HG02884 (cell line): Measurements from ENCODE around the gene CYP4F12.

Experiments
- ATAC-seq: cut with Tn5 transposase; IDR thresholded peaks from one replicate; pipeline ENCODE4 v1.9.1; 2021; ENCODE audit warnings: mild to moderate bottlenecking, moderate library complexity; ENCODE audit not compliant: unreplicated experiment

The CYP4F12 gene, protein sequence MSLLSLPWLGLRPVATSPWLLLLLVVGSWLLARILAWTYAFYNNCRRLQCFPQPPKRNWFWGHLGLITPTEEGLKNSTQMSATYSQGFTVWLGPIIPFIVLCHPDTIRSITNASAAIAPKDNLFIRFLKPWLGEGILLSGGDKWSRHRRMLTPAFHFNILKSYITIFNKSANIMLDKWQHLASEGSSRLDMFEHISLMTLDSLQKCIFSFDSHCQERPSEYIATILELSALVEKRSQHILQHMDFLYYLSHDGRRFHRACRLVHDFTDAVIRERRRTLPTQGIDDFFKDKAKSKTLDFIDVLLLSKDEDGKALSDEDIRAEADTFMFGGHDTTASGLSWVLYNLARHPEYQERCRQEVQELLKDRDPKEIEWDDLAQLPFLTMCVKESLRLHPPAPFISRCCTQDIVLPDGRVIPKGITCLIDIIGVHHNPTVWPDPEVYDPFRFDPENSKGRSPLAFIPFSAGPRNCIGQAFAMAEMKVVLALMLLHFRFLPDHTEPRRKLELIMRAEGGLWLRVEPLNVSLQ

DNA sequence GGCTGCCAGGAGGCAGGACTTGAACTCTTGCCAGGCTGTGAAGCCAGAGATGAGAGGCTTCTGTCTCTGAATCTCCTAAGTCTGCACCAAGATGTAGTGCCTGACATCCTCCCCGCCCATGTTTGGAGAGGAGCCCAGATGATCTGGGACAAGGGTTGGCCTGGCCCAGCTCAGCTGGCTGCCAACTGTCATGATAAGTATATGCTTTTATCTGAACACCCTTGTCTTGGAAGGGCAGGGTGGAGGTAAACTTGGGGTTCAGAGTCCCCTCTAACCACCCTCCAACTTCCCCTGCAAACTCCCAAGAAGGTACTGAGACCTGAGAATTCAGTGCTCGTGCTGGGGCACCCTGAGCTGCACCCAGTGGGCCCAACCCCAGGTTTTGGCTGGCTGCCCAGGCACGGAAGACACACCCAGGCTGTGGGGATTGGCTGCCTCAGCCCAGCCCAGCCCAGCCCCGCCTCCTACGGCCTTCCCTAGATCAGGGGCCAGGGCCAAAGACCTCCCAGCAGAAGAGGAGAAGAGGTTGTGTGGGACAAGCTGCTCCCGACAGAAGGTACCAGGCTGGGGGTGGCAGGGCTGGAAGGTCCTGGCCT lies at the start of gene CYP4F12:
CYP4F12 (plus strand) TSS at position 508 of the 596 bp plus-strand sequence. CDS start 443 bp downstream, outside the sequence.
- ATAC-seq = no peak

DNA sequence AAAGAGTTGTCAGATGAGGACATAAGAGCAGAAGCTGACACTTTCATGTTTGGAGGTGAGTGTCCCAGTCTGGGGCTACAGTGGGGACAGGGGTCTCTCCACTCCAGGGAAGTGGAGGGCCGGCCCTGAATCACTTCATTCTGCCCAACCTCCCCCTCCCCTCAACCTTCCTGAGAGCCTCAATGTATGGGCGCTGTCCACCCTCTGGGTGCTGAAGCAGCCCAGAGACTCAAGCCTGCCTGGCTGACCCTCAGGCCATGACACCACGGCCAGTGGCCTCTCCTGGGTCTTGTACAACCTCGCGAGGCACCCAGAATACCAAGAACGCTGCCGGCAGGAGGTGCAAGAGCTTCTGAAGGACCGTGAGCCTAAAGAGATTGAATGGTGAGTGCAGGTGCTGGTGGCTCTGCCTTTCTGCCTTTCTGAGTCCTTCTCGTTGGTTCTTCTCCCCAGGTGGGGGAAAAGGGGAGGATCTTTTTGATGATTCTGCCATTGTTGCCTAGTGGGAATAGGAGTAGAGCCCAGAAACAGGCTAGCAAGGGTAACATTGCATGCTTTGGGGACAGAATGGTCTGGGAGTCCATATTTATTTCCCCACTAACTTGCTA lies 49.1 kb upstream of the CYP4F12 start:
- ATAC-seq = no peak

DNA sequence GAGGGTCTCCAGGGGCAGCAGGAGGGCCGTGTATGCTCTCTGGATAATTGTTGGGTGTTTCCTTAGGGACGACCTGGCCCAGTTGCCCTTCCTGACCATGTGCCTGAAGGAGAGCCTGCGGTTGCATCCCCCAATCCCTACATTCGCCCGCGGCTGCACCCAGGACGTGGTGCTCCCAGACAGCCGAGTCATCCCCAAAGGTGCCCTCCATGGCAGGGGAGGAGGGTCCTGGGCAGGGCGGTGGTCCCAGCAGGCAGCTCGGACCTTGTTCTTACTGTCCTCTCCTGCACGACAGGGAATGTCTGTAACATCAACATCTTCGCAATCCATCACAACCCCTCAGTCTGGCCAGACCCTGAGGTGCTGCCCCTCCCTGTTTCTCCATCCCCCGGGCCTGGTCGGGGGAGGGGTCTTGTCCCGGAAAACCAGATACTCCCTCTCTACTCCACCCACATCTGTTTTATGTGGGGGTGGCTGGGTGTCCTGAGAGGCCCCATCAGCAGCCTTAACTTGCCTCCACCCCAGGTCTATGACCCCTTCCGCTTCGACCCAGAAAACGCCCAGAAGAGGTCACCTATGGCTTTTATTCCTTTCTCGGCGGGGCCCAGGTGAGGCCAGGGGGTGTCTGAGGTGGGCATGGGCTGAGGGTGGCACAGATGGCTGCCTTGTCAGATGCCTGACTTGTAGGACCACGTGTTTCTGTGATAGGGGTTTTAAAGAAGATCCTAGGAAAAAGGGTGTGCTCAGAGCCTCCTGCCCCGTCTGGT lies 44.5 kb upstream of the CYP4F12 start:
- no peak for ATAC-seq

DNA sequence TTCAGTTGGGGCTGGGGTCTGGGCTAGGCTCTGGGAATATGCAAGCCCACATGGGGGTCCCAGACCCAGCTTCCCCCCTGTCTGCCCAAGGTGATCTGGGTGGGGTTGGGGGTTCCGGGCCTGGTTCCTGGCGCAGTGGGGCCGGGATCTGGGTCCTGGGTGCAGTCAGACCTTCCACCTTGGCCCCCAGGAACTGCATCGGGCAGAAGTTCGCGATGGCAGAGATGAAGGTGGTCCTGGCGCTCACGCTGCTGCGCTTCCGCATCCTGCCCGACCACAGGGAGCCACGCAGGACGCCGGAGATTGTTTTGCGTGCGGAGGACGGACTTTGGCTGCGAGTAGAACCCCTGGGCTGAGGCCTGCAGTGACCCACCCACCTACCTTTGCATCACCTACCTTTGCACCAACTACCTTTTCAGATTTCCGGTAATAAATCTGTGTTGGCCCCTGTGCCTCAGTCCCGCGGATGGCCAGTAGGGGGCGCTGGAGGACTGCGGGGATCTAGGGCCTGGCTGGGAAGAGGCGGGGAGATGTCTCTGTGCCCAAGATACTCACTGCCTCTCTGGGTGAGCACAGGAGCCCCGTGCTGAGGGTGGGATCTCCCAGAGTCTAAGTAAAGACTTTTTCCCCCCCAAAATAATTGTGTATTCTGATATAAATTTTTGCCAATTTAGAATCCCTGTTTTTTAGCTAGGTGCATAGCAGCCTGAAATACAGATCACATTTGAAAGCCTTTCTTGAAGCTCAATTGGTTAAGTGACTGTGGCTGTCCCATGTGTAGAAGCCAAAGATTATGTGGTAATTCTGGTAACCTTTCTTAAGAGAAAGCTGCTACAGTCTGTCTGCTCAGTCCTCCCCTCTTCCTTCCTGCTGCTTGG lies 43.6 kb upstream of the CYP4F12 start:
- ATAC-seq = no peak

DNA sequence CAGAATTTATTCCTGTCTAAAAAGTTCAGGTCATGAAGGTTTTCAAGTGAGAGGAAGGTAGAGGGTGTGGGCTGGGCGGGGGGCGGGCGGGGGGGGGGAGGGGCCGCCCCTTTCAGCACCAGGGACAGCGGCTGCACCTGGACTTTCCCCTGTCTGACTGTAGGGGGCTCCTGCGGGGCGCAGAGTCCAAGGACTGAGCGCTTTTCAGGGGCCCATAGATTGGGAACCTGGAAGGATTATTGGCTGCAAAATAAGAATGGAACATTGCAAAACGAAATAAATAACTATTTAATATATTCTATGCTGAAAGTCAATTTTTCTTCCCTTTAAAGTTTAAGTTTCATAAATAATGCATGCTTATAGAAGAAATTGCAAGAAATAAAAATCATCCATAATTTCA lies 41.1 kb upstream of the CYP4F12 start:
- no peak for ATAC-seq

DNA sequence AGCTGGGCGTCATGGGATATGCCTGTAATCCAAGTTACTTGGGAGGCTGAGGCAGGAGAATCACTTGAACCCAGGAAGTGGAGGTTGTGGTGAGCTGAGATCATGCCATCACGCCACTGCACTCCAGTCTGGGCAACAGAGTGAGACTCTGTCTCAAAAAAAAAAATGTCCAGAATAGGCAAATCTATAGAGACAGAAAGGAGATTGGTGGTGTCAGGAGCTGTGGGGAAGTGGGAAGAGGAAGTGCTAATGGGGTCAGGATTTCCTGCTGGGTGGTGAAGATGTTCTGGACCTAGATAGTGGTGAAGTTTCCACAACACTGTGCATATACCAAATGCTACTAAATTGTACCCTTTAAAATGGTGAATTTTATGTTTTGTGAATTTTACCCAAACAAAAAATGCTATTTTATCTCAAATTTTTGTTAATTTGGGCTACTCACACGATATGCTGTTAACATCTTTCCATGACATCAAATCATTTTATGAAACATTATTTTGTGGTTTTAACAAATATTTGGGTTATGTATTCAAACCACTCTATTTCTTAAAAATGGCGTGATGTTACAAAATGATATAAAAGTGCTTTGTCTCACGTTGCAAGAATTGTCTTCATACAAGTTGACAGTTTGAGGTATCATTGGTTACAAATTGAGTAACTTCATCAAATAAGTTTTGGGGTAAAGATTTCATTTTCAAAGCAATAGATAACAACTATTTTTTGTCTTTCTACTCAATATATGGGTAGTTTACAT lies 39.6 kb upstream of the CYP4F12 start:
- no peak for ATAC-seq

DNA sequence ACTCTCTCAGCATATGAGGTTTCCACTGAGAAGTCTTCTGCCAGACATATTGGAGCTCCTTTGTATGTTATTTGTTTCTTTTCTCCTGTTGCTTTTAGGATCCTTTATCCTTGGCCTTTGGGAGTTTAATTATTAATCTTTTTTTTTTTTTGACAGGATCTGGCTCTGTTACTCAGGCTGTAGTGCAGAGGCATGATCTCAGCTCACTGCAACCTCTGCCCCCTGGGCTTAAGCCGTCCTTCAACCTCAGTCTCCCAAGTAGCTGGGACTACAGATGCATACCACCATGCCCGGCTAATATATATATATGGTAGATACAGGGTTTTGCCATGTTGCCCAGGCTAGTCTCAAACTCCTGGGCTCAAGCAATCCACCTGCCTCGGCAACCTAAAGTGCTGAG lies 38.8 kb upstream of the CYP4F12 start:
- no peak for ATAC-seq

DNA sequence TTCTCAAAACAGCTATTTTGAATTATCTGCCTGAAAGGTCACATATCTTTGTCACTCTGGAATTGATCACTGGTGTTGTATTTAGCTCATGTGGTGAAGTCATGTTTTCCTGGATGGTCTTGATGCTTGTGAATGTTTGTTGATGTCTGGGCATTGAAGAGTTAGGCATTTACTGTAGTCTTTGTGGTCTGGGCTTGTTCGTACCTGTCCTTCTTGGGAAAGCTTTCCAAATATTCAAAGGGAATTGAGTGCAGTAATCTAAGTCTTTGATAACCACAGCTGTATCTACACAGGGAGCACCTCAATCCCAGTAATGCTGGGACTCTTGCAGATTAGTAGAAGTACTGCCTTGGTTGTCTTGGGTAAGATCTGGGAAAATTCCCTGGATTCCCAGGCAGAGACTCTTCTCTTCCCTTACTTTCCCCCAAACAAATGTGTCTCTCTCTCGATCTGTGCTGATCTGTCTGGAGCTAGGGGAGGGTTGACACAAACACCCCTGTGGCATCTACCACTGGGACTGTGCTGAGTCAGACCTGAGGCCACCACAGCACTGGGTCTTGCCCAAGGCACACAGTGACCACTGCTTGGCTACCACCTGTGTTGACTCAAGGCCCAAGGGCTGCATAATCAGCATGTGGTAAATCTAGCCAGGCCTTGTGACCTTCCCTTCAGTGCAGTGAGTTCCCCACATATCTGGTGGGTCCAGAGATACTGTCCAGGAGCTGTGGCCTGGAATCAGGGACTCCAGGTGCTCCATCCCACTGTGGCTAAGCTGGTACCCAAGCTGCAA lies 37.7 kb upstream of the CYP4F12 start:
- ATAC-seq = no peak

DNA sequence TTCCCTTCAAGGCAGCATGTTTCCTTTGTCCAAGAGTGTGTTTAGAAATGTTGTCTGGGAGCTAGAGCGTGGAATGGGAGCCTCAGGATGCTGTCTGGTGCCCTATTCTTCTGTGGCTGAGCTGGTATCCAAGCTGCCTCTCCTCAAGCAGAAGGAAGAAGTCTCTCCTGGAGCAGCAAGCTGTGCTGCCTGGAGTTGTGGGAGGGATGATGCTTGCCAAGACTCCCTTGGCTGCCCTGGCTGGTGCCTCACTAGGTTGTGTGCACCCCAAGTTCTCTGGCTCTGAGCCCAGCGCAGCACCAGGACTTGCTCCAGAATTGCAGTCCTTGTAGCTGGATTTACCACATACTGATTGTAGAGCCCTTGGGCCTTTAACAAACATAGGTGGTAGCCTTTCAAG lies 36.9 kb upstream of the CYP4F12 start:
- ATAC-seq = no peak

DNA sequence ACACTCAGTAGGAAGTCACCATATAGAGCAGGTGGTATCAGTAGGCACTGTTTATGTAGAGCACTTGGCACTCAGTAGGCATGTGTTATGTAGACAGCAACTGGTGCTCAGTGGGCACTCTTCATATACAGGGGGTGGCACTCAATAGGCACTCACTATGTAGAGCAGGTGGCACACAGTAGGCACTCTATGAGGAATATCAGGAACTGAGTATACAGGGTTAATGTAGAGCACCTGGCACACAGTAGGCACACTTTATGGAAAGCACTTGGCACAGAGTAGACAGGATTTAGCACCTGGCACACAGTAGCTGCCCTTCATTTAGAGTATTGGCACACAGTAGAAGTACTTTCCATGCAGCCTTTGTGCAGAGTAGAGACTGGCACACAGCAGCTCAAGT lies 33.3 kb upstream of the CYP4F12 start:
- ATAC-seq = no peak

DNA sequence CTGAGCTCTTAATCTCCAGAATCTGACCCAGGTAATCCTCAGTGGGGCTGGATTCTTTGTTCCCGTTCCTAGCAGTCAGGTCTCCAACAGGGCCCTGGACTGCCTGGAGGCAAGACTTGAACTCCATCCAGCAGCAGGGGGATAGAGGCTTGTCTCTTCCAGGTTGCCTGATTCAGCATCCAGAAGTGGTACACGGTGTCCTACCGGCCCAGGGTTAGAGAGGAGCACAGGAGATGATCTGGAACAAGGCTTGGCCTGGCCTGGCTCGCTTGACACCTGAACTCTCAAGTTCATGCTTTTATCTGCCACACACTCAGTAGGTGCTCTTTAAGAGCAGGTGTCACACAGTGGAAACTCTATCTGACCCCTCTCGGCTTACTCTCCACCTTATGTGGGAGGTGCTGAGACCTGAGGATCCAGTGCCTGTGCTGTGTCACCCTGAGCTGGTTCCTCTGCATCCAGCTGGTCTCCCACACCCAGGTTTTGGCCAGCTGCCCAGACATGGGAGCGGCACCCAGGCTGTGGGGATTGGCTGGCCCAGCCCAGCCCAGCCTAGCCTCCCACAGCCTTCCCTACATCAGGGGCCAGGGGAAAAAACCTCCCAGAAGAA lies 32.5 kb upstream of the CYP4F12 start, which contains the start of gene CYP4F3:
CYP4F3 (plus strand) TSS at position 604 of the 610 bp plus-strand sequence. CDS start 519 bp downstream, outside the sequence.
- no peak for ATAC-seq

DNA sequence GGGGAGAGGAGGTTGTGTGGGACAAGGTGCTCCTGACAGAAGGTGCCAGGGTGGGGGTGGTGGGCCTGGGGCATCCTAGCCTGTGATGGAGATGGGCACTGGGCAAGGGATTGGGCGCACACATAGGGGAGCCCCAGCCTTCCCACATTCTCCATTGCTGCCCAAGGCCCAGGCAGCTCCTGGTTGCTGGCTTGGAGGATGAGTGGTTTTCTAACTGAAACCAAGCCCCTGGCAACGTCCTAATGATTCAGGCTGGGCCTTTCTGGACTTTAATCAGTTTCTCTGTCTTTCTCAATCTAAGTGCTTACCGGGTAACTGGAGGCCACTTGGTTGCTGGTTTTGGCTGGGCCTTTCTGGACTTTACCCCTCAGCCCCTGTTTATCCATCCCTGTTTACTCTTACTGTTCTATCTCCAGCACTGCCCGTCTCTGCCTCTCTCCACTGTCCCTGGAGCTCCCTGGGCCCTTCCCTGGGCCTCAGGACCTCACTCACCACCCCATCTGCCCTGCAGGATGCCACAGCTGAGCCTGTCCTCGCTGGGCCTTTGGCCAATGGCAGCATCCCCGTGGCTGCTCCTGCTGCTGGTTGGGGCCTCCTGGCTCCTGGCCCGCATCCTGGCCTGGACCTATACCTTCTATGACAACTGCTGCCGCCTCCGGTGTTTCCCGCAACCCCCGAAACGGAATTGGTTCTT lies 31.8 kb upstream of the CYP4F12 start:
- no peak for ATAC-seq

DNA sequence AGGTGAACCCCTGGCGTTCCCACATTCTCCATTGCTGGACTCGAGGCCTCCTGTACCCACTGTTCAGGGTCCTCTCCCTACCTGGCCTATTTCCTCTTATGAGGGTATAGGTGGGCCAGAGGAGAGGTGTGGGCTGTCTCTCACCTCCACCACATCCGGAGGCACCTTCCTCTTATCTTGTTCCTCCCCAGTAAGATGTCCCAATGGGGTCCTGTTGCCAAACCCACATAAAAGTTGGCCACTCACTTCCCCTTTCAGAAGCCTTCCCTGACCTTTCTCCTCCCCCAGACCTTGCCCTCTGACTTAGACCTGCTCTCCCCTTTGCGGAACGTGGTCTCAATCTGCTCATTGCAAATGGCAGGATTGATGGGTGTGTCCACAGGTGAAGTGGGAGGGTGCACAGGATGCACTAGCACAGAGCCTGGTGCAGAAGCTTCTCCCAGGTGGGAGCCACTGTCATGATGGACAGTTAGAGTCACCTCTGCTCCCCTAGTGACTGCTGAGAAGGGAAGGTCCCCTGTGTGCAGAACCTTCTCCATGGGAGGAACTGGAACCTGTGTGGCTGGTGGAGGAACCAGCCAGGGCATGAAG lies 30.9 kb upstream of the CYP4F12 start:
- ATAC-seq = no peak

DNA sequence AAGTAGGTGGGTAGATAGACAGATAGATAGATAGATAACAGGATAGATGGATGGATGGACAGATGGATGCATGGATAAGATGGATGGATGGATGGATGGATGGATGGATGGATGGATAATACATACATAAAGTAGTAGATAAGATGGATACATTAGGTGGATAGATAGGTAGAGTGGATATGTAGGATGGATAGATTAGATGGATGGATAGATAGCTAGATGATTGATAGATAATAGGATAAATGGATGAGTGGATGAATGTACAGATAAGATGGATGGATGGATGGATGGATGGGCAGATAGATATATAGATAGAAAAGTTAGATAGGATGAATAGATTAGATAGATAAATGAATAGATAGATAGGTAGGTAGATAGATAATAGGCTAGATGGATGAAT lies 30.1 kb upstream of the CYP4F12 start:
- ATAC-seq = no peak

DNA sequence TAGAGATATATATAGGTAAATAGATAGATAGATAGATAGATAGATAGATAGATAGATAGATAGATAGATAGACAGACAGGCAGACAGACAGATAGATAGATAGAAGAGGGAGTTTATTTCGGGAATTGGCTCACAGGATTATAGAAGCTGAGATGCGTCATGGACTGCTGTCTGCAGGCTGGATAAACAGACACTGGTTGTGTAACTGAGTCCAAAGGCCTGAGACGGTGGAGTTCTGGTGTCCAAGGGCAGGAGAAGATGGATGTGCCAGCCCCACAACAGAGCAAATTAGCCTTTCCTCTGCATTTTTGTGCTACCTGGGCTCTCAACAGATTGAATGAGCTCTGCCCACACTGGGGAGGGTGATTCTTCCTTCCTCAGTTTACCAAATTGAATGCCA lies 29.5 kb upstream of the CYP4F12 start:
- no peak for ATAC-seq

DNA sequence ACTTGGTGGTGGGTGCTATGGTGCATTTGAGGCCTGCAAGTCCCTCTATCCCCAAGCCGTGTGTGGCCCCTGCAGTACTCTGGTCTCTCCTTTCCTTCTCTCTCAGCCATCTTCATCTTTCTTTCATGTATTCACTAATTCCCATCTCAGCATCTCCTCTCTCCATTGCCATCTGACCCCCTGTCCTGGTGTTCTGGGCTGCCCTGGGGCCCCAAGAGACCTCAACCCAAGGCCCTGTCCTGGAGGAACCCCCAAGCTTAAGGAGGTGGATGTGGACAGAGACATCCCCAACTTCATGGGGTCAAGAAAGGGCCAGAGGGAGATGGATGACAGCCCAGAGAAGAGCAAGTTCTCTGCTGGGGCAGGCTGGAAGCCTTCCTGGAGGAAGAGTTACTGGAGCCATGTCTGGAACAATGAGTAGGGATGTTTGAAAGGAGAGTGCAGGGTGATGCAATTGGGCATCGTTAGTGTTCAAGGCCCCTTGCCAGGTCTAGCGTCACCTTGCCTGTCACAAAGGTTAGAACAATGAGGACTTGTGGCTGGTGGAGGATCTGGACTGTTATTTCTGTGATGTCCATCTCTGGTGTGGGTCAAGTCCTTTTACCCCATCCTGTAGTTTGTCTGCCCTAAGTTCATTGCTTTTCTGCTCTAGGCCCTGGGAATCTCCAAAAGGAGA lies 28.7 kb upstream of the CYP4F12 start:
- ATAC-seq = no peak

DNA sequence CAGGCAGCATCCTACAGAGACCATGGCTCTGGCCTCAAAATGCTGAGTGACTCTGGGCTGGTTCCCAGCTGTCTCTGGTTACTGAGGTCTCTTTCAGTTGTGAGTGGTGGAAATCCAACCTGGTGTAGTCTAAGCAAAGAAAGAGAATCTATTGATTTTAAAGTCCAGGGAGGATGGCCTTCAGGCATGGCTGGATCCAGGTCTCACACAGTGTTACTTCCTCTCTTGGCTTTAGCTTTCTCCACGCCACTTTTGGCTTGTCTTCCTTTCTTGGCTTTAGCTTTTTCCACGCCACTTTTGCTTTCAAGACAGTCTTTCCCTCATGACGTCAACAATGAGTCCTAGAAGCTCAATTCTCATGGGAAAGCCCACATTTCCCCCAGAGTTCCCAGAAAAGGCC lies 28.1 kb upstream of the CYP4F12 start:
- no peak for ATAC-seq
